Mesendoderm (in vitro differentiated cells): Measurements from ENCODE around the gene TNF.

Experiments used
- DNase-seq: peaks from one replicate; pipeline ENCODE4 v3.0.0; 2013
- H2AK5ac ChIP-seq: 2 replicates; pipeline ENCODE4 v1.6.1; 2013; ENCODE audit warnings: low read length, inconsistent platforms
- H2BK120ac ChIP-seq: 2 replicates; pipeline ENCODE4 v1.6.1; 2013; ENCODE audit warnings: low read depth, mild to moderate bottlenecking, low read length, moderate library complexity, mixed read lengths
- H2BK15ac ChIP-seq: replicated peaks from 2 replicates; pipeline ENCODE4 v1.6.1; 2013; ENCODE audit warnings: low read depth, mild to moderate bottlenecking, moderate library complexity
- H2BK5ac ChIP-seq: 2 replicates; pipeline ENCODE4 v1.6.1; 2013; ENCODE audit warnings: low read length, inconsistent platforms
- H3K18ac ChIP-seq: 2 replicates; pipeline ENCODE4 v1.6.1; 2013; ENCODE audit warnings: mild to moderate bottlenecking, low read length, mixed read lengths
- H3K23ac ChIP-seq: one replicate; pipeline ENCODE4 v1.6.1; 2013; ENCODE audit warnings: low read length
- H3K27ac ChIP-seq: 2 replicates; pipeline ENCODE4 v1.5.1; 2013; ENCODE audit warnings: low read depth, mild to moderate bottlenecking, inconsistent platforms, low read length, moderate library complexity
- H3K27me3 ChIP-seq: 2 replicates; pipeline ENCODE4 v1.6.1; 2013; ENCODE audit warnings: low read length, control low read depth, mild to moderate bottlenecking, inconsistent platforms; ENCODE audit not compliant: insufficient read depth, poor library complexity
- H3K36me3 ChIP-seq: 2 replicates; pipeline ENCODE4 v1.6.1; 2013; ENCODE audit warnings: low read length, inconsistent platforms; ENCODE audit not compliant: control insufficient read depth, insufficient read depth
- H3K4ac ChIP-seq: one replicate; pipeline ENCODE4 v1.6.1; 2013; ENCODE audit warnings: low read depth, mild to moderate bottlenecking, low read length, moderate library complexity
- H3K4me1 ChIP-seq: 2 replicates; pipeline ENCODE4 v1.6.1; 2013; ENCODE audit warnings: low read depth, low read length, inconsistent platforms; ENCODE audit not compliant: control insufficient read depth
- H3K4me2 ChIP-seq: 2 replicates; pipeline ENCODE4 v1.6.1; 2013; ENCODE audit warnings: low read length
- H3K4me3 ChIP-seq: 2 replicates; pipeline ENCODE4 v1.5.1; 2013; ENCODE audit warnings: mild to moderate bottlenecking, low read length
- H3K56ac ChIP-seq: one replicate; pipeline ENCODE4 v1.6.1; 2013; ENCODE audit warnings: low read length
- H3K79me1 ChIP-seq: 2 replicates; pipeline ENCODE4 v1.6.1; 2013; ENCODE audit warnings: low read length, inconsistent platforms
- H3K79me2 ChIP-seq: 2 replicates; pipeline ENCODE4 v1.6.1; 2013; ENCODE audit warnings: mild to moderate bottlenecking, low read length; ENCODE audit not compliant: control insufficient read depth, insufficient read depth
- H3K9ac ChIP-seq: 2 replicates; pipeline ENCODE4 v1.6.1; 2013; ENCODE audit warnings: low read length, inconsistent platforms
- H4K5ac ChIP-seq: one replicate; pipeline ENCODE4 v1.6.1; 2013; ENCODE audit warnings: low read length
- H4K8ac ChIP-seq: one replicate; pipeline ENCODE4 v1.6.1; 2013; ENCODE audit warnings: low read depth, mild to moderate bottlenecking, control low read depth, low read length, moderate library complexity
- WGBS: extraction: QIAGEN DNeasy Blood & Tissue Kit; methylation state at CpG from one replicate; pipeline ENCODE4 v1.1.7; 2013; ENCODE audit warnings: low lambda C conversion rate, missing lambda C conversion rate; ENCODE audit not compliant: insufficient coverage; ENCODE audit errors: extremely low coverage; 5-methylcytosine and 5-hydroxymethylcytosine counted together

The TNF gene

DNA sequence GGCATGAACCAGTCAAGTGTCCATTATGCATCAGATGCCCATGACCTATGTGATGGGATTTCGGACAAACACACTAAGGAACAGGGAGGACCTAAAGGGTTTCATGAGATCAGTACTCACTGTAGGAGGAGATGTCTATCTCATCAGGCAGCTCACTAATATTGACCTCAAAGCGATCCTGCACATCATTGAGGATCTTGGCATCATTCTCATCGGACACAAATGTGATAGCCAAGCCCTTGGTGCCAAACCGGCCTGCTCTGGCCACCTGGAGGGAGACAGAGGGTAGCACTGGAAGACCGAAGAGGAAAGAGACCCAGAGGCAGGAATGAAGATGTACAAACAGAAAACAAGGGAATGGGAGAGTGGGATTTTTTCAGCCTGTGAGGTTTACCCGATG is 44.7 kb upstream of the TNF start:
- WGBS: no CpG with 5 or more reads among the region's 6 CpGs

DNA sequence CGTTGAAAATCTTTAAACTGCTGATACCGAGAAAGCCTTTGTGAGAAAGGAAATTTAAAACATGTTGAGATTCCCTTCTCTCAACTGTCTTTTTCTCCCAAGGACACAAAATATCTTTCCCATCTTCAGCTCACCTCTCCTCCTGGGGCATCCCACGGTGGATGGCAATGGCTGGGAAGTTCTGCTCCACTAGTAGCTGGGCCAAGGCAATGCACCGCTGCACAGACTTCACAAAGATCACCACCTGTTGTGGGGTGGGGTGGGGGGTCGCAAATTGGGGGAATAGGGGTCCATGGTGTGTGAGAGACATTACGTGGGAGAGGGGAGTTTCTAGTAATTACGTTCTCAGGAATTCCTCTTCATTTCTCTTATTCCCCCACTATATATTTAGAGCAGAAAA is 44.2 kb upstream of the TNF start:
- Histone ChIP-seq H2BK5ac (no peak overlapping the region), H3K4ac (no peak overlapping the region), H3K4me1 (peaks cover 2% of the 10 kb centered on the region), H2BK120ac (no peak overlapping the region), H3K27ac (no peak overlapping the region), H4K5ac (no peak overlapping the region), H3K18ac (no peak overlapping the region), H3K4me3 (no peak overlapping the region), H3K79me2 (peaks cover 12% of the 10 kb centered on the region), H3K27me3 (no peaks in the 10 kb centered on the region), H3K79me1 (peaks cover 28% of the 10 kb centered on the region), H3K56ac (no peak overlapping the region), H3K4me2 (no peak overlapping the region), H2AK5ac (no peak overlapping the region), H3K36me3 (peaks cover 38% of the 10 kb centered on the region), H2BK15ac (no peak overlapping the region), H4K8ac (no peak overlapping the region), H3K23ac (no peak overlapping the region), H3K9ac (no peak overlapping the region)
- WGBS: no CpG with 5 or more reads among the region's 7 CpGs
- no peak for DNase-seq

More for the DNA sequence above, 44.7 kb upstream of the TNF start:
- no peak overlapping the region for H3K4me3 ChIP-seq
- no peak overlapping the region for H3K18ac ChIP-seq
- no peak overlapping the region for H3K4ac ChIP-seq
- peaks cover 34% of the 10 kb centered on the region for H3K36me3 ChIP-seq
- no peak overlapping the region for H3K23ac ChIP-seq
- no peak overlapping the region for H4K8ac ChIP-seq
- peaks cover 2% of the 10 kb centered on the region for H3K4me1 ChIP-seq
- H3K79me2 ChIP-seq: peaks cover 8% of the 10 kb centered on the region
- H3K79me1 ChIP-seq: peaks cover 25% of the 10 kb centered on the region
- H2BK5ac ChIP-seq: no peak overlapping the region
- no peak overlapping the region for H2AK5ac ChIP-seq
- no peak overlapping the region for H3K27ac ChIP-seq
- no peak overlapping the region for H3K9ac ChIP-seq
- H3K56ac ChIP-seq: no peak overlapping the region
- no peak overlapping the region for H4K5ac ChIP-seq
- DNase-seq: no peak
- H3K4me2 ChIP-seq: no peak overlapping the region
- H2BK15ac ChIP-seq: no peak overlapping the region
- H2BK120ac ChIP-seq: no peak overlapping the region
- no peaks in the 10 kb centered on the region for H3K27me3 ChIP-seq

DNA sequence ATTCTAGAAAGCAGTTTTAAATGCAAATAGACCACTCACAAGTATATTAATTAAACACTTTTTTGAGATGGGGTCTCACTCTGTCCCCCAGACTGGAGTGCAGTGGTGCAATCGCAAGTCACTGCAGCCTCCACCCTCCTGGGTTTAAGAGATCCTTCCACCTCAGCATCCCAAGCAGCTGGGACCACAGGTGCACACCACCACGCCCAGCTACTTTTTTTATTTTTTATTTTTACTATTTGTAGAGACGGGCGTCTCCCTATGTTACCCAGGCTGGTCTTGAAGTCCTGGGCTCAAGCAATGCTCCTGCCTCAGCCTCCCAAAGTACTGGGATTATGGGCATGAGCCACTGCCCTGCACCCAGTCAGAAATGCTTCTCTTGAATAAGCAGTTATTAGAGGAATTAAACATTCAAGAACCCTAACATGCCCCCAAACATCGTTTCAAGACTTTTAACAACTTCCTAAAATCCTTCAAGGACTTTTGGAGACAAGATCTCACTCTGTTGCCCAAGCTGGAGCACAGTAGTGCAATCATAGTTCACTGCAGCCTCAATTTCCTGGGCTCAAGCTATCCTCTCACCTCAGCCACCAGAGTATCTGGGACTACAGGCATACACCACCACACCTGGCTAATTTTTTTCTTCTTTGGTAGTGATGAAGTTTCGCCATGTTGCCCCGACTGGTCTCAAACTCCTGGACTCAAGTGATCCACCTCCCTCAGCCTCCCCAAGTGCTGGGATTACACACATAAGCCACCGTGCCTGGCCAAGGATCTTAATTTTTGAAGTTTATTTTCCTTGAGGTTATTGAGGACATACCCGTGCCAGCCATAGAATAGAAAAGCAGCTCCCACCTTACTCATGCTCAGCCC is 43.4 kb upstream of the TNF start:
- Histone ChIP-seq H3K23ac (no peak overlapping the region), H3K79me1 (peaks cover 32% of the 10 kb centered on the region), H3K4me3 (no peak overlapping the region), H3K36me3 (peaks cover 44% of the 10 kb centered on the region), H3K18ac (no peak overlapping the region), H3K9ac (no peak overlapping the region), H3K27ac (no peak overlapping the region), H2BK5ac (no peak overlapping the region), H4K5ac (no peak overlapping the region), H3K4me1 (peaks cover 2% of the 10 kb centered on the region), H2BK120ac (no peak overlapping the region), H2BK15ac (no peak overlapping the region), H3K4me2 (no peak overlapping the region), H3K56ac (no peak overlapping the region), H2AK5ac (no peak overlapping the region), H3K4ac (no peak overlapping the region), H3K79me2 (peaks cover 19% of the 10 kb centered on the region), H3K27me3 (no peaks in the 10 kb centered on the region), H4K8ac (no peak overlapping the region)
- no peak for DNase-seq
- no CpG with 5 or more reads among the region's 9 CpGs for WGBS

GRCh38 chr6:31532644-31533454 is 42.5 kb upstream of the TNF start:
- peaks cover 2% of the 10 kb centered on the region for H3K4me1 ChIP-seq
- H2AK5ac ChIP-seq: no peak overlapping the region
- WGBS: no CpG with 5 or more reads among the region's 9 CpGs
- no peak overlapping the region for H3K4ac ChIP-seq
- H3K27ac ChIP-seq: no peak overlapping the region
- H3K18ac ChIP-seq: no peak overlapping the region
- H3K79me1 ChIP-seq: peaks cover 32% of the 10 kb centered on the region
- no peak overlapping the region for H2BK15ac ChIP-seq
- peaks cover 23% of the 10 kb centered on the region for H3K79me2 ChIP-seq
- H3K36me3 ChIP-seq: peaks cover 44% of the 10 kb centered on the region
- no peak for DNase-seq
- no peak overlapping the region for H4K5ac ChIP-seq
- H3K4me3 ChIP-seq: no peak overlapping the region
- H3K4me2 ChIP-seq: no peak overlapping the region
- H4K8ac ChIP-seq: no peak overlapping the region
- no peak overlapping the region for H3K9ac ChIP-seq
- no peak overlapping the region for H3K23ac ChIP-seq
- H2BK5ac ChIP-seq: no peak overlapping the region
- H3K56ac ChIP-seq: no peak overlapping the region
- H3K27me3 ChIP-seq: no peaks in the 10 kb centered on the region
- no peak overlapping the region for H2BK120ac ChIP-seq

DNA sequence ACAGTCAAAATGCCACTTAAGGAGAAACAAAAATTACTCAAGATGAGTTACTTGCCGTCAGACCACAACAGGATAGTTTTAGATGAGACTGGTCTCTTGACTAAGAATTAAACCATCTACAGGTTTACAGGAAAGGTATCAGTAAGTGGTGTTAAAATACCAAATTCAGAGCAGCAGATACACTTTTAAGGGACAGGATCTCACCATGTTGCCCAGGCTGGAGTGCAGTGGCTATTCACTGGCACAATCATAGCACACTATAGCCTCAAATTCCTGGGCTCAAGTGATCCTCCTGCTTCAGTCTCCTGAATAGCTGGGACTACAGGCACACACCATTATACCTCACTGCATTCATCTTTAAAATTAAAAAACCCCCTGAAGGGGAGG is 41.9 kb upstream of the TNF start:
- H3K36me3 ChIP-seq: peaks cover 45% of the 10 kb centered on the region
- DNase-seq: no peak

More for the DNA sequence above, 41.9 kb upstream of the TNF start:
- Histone ChIP-seq H3K79me2 (peaks cover 28% of the 10 kb centered on the region), H3K18ac (no peak overlapping the region), H3K4me2 (no peak overlapping the region), H2BK15ac (no peak overlapping the region), H4K5ac (no peak overlapping the region), H3K23ac (no peak overlapping the region), H3K4me1 (peaks cover 2% of the 10 kb centered on the region), H3K9ac (no peak overlapping the region), H3K56ac (no peak overlapping the region), H3K4me3 (no peak overlapping the region), H4K8ac (no peak overlapping the region), H3K27me3 (no peaks in the 10 kb centered on the region), H2BK120ac (no peak overlapping the region), H3K4ac (no peak overlapping the region), H3K27ac (no peak overlapping the region), H2AK5ac (no peak overlapping the region), H2BK5ac (no peak overlapping the region), H3K79me1 (peaks cover 32% of the 10 kb centered on the region)
- WGBS: no CpG with 5 or more reads among the region's 1 CpG
